Measurements from ENCODE around the gene SLF2.
A peak's percentile ranks its signal among the peaks of the same experiment; 100 is the strongest.

DNA sequence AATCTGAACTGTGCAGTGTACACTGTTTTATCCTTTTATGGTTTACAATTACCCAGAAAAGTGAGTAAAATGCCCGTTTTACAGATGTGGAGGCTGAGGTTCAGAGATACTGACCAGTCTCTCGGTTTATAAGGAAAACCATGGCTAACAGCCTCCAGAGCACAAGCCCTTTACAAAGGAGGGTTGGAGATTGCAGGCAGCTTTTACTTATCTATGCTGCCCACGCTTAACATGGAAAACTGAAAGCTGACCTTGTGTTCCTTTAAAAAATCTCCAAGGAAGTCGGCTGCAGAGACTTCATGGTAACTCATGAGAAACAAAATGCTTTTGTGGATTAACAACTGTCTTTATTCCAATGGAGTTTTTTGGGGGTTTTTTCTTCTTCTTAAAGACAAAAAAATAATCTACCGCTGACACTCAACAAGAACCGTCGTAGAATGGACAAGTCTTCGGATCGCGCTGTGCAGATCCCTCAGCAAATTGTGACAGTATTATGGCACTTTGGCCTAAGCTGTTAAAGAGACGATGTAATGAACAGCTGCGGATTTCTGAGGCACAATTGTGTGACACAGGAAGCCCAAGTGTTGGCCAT lies 654 bp upstream of the SLF2 start:
- TF ChIP-seq, protein P1, sequence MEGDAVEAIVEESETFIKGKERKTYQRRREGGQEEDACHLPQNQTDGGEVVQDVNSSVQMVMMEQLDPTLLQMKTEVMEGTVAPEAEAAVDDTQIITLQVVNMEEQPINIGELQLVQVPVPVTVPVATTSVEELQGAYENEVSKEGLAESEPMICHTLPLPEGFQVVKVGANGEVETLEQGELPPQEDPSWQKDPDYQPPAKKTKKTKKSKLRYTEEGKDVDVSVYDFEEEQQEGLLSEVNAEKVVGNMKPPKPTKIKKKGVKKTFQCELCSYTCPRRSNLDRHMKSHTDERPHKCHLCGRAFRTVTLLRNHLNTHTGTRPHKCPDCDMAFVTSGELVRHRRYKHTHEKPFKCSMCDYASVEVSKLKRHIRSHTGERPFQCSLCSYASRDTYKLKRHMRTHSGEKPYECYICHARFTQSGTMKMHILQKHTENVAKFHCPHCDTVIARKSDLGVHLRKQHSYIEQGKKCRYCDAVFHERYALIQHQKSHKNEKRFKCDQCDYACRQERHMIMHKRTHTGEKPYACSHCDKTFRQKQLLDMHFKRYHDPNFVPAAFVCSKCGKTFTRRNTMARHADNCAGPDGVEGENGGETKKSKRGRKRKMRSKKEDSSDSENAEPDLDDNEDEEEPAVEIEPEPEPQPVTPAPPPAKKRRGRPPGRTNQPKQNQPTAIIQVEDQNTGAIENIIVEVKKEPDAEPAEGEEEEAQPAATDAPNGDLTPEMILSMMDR (IDR thresholded peaks at IDR 0.05; ENCODE audit: control extremely low read depth in 1 of 3, insufficient read depth in 1 of 3, low read depth in 1 of 3, low read length in 3 of 3): no peak
- TF ChIP-seq TAF7 (optimal IDR thresholded peaks at IDR 0.05; ENCODE audit: borderline replicate concordance, low read depth, low read length) (no peak), POLR2A (IDR thresholded peaks at IDR 0.05; ENCODE audit: control extremely low read depth in 1 of 2, low read depth in 2 of 2, low read length in 2 of 2) (no peak), CREB1 (IDR thresholded peaks at IDR 0.05) (no peak), MAFK (IDR thresholded peaks at IDR 0.05; ENCODE audit: low read depth, low read length) (no peak), KDM1A (IDR thresholded peaks at IDR 0.05; ENCODE audit: borderline replicate concordance, low read length) (peak; percentile 82; the same call in 1 of the 2 replicates), EP300 (IDR thresholded peaks at IDR 0.05; ENCODE audit: borderline replicate concordance in 1 of 2, low read depth in 2 of 2, low read length in 2 of 2) (no peak), POU5F1 (IDR thresholded peaks at IDR 0.05; ENCODE audit: low read depth, low read length) (no peak), POLR2AphosphoS5 (IDR thresholded peaks at IDR 0.05; ENCODE audit: low read depth, low read length) (no peak), RFX5 (IDR thresholded peaks at IDR 0.05; ENCODE audit: borderline replicate concordance, low read depth, low read length) (no peak), TCF12 (IDR thresholded peaks at IDR 0.05; ENCODE audit: low read depth, low read length) (no peak), PHF8 (conservative IDR thresholded peaks at IDR 0.05; ENCODE audit: low read depth, low read length) (no peak; the same call in 1 of the 2 replicates)
- TF ChIP-seq, protein P2, sequence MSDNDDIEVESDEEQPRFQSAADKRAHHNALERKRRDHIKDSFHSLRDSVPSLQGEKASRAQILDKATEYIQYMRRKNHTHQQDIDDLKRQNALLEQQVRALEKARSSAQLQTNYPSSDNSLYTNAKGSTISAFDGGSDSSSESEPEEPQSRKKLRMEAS (IDR thresholded peaks at IDR 0.05): no peak
- TF ChIP-seq, protein P3, sequence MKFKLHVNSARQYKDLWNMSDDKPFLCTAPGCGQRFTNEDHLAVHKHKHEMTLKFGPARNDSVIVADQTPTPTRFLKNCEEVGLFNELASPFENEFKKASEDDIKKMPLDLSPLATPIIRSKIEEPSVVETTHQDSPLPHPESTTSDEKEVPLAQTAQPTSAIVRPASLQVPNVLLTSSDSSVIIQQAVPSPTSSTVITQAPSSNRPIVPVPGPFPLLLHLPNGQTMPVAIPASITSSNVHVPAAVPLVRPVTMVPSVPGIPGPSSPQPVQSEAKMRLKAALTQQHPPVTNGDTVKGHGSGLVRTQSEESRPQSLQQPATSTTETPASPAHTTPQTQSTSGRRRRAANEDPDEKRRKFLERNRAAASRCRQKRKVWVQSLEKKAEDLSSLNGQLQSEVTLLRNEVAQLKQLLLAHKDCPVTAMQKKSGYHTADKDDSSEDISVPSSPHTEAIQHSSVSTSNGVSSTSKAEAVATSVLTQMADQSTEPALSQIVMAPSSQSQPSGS (IDR thresholded peaks at IDR 0.05; ENCODE audit: low read length): no peak
